ENCODE data around the gene TOGARAM2. TPM values are rescaled to one million over a fixed set of nuclear protein-coding genes. Genes with fewer than 3 reads are reported as not detected.
A peak's percentile ranks its signal among the peaks of the same experiment; 100 is the strongest.

The TOGARAM2 gene
- total RNA-seq, 4 donors from 2014 or later: 6.4 to 64.4 (median 24.3) TPM

- Histone ChIP-seq H3K9me3 (no peaks in the 10 kb centered on the region), H3K27me3 (no peaks in the 10 kb centered on the region), H3K36me3 (no peaks in the 10 kb centered on the region), H3K27ac (peak within 1 kb of the TSS in 2 of 4 donors; percentile 9 to 44), H3K4me1 (peaks cover 0 to 13% of the 10 kb centered on the region in 2 donors), H3K4me3 (no peak within 1 kb of the TSS)
- DNase-seq (no peak), ATAC-seq (peak in 1 of 2 donors; percentile 68)
- intact Hi-C loops (cut with DNase I; ENCODE audit: low total_unique reads) (no loop called here), in situ Hi-C loops (cut with MboI; ENCODE audit: low sequenced_read_pairs in 4 of 4) (no loop called here)
- no peak for TF ChIP-seq CTCF (IDR thresholded peaks at IDR 0.05 in 4 of 5, conservative IDR thresholded peaks at IDR 0.05 in 1 of 5)
- no peak for TF ChIP-seq POLR2A (IDR thresholded peaks at IDR 0.05)
These were observed 93.3 kb downstream of the TOGARAM2 start, which contains the start of gene PCARE for GRCh38 chr2:29074411-29074810. PCARE (minus strand) TSS chr2:29074523; CDS start chr2:29074261, 262 bp downstream.

- Histone ChIP-seq H3K9me3 (peaks cover 0 to 9% (median 0%) of the 10 kb centered on the region in 3 donors), H3K4me1 (peaks cover 0 to 13% of the 10 kb centered on the region in 2 donors), H3K27ac (no peak overlapping the region), H3K27me3 (no peaks in the 10 kb centered on the region), H3K36me3 (no peaks in the 10 kb centered on the region), H3K4me3 (no peak overlapping the region)
- no peak for DNase-seq
- intact Hi-C loops (cut with DNase I; ENCODE audit: low total_unique reads) (no loop called here), in situ Hi-C loops (cut with MboI; ENCODE audit: low sequenced_read_pairs in 4 of 4) (no loop called here)
- TF ChIP-seq CTCF (IDR thresholded peaks at IDR 0.05 in 4 of 5, conservative IDR thresholded peaks at IDR 0.05 in 1 of 5): no peak
- ATAC-seq: no peak
These were observed 95.0 kb downstream of the TOGARAM2 start for GRCh38 chr2:29075894-29076705.

GRCh38 chr2:29079887-29080286 lies 98.8 kb downstream of the TOGARAM2 start:
- in situ Hi-C loops (cut with MboI; ENCODE audit: low sequenced_read_pairs in 4 of 4): no loop called here

GRCh38 chr2:29080886-29081743 lies 100.0 kb downstream of the TOGARAM2 start:
- TF ChIP-seq CTCF (IDR thresholded peaks at IDR 0.05 in 4 of 5, conservative IDR thresholded peaks at IDR 0.05 in 1 of 5): no peak
- no peak for TF ChIP-seq POLR2A (IDR thresholded peaks at IDR 0.05)
- H3K27ac ChIP-seq: no peak overlapping the region
- H3K36me3 ChIP-seq: no peaks in the 10 kb centered on the region
- peaks cover 0 to 9% (median 0%) of the 10 kb centered on the region in 3 donors for H3K9me3 ChIP-seq
- intact Hi-C loops (cut with DNase I; ENCODE audit: low total_unique reads): no loop called here
- DNase-seq (no peak), ATAC-seq (peak in 1 of 2 donors; percentile 51)
- no peak overlapping the region for H3K4me3 ChIP-seq
- no peaks in the 10 kb centered on the region for H3K4me1 ChIP-seq
- in situ Hi-C loops (cut with MboI; ENCODE audit: low sequenced_read_pairs in 4 of 4): no loop called here
- no peaks in the 10 kb centered on the region for H3K27me3 ChIP-seq

More at GRCh38 chr2:29079887-29080286, 98.8 kb downstream of the TOGARAM2 start:
- TF ChIP-seq CTCF (IDR thresholded peaks at IDR 0.05 in 4 of 5, conservative IDR thresholded peaks at IDR 0.05 in 1 of 5) (no peak), POLR2A (IDR thresholded peaks at IDR 0.05) (no peak)
- Histone ChIP-seq H3K4me1 (no peaks in the 10 kb centered on the region), H3K27me3 (no peaks in the 10 kb centered on the region), H3K36me3 (no peaks in the 10 kb centered on the region), H3K9me3 (peaks cover 0 to 9% (median 0%) of the 10 kb centered on the region in 3 donors), H3K27ac (no peak overlapping the region), H3K4me3 (no peak overlapping the region)
- ATAC-seq (no peak), DNase-seq (no peak)
- intact Hi-C loops (cut with DNase I; ENCODE audit: low total_unique reads): no loop called here
